Measurements from ENCODE around the gene HIGD2A.

The HIGD2A gene

DNA sequence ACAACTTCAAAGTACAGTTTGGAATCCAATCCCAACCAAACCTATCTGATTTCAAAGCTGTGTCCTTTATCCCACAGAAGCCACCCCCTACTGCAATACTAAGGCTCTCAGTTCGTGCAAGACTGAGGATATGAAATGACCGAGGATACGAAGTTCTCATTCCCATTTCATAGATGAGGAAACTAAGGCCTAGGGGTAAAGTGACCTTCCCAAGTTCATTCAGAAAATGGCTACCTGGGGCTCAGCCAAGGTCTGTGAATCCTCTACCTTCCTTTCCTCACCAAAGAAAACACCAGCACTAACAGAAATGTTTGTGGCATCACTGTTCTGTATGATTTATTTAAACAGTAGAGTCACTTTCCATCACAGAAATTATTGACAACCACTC is 32.4 kb upstream of the HIGD2A start:
- peaks cover 21% of the 10 kb centered on the region for H3K36me3 ChIP-seq (ENCODE audit: insufficient read depth, low read length)
- peaks cover 5% of the 10 kb centered on the region for H3K4me1 ChIP-seq (ENCODE audit: control insufficient read depth, insufficient read depth, low read length, unreplicated experiment)
- peaks cover 70% of the 10 kb centered on the region for H3K79me2 ChIP-seq (ENCODE audit: control insufficient read depth, insufficient read depth, low read length, unreplicated experiment)
- no peaks in the 10 kb centered on the region for H3K27me3 ChIP-seq (ENCODE audit: insufficient read depth, low read length)
- H3K27ac ChIP-seq (ENCODE audit: low read depth, low read length), result no peak overlapping the region
- H3K4me3 ChIP-seq (ENCODE audit: low read depth, low read length), result no peak overlapping the region
- H2AFZ ChIP-seq (ENCODE audit: low read length, unreplicated experiment), result no peak overlapping the region

GRCh38 chr5:176359658-176360057 is 28.9 kb upstream of the HIGD2A start:
- H3K4me3 ChIP-seq (ENCODE audit: low read depth, low read length), result peak overlapping the region; percentile 94; the same call in 1 of the 2 replicates
- H3K27ac ChIP-seq (ENCODE audit: low read depth, low read length), result no peak overlapping the region
- H3K36me3 ChIP-seq (ENCODE audit: insufficient read depth, low read length), result peaks cover 8% of the 10 kb centered on the region
- no peaks in the 10 kb centered on the region for H3K27me3 ChIP-seq (ENCODE audit: insufficient read depth, low read length)
- H3K4me1 ChIP-seq (ENCODE audit: control insufficient read depth, insufficient read depth, low read length, unreplicated experiment), result peaks cover 5% of the 10 kb centered on the region
- H3K79me2 ChIP-seq (ENCODE audit: control insufficient read depth, insufficient read depth, low read length, unreplicated experiment), result peaks cover 51% of the 10 kb centered on the region
- H2AFZ ChIP-seq (ENCODE audit: low read length, unreplicated experiment), result no peak overlapping the region

DNA sequence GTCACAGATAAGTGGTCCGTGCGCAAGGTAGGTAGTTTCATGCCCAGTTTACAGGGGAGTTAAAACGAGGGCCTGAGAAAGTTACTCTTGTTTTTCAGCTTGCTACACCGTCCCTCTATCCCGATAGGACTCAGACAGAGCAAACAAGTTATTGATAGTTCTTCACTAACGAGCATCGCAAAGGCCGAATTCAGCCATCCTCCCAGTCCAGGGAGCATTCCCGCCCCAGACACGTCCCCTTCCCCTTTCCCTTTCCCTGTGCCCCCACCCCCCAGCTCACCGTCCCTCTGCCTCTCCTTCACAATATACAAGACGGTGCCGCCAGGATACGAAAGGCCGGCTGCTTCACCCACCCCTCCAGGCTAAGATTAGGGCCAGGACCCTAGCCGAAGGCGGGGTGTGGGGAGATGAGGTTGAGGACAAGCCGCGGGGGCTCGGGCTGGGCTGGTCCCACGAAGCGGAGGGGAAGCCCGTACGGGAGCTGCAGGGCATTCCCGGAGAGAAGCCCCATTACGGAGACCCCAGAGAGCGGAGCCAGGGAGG is 27.6 kb upstream of the HIGD2A start:
- Histone ChIP-seq H2AFZ (ENCODE audit: low read length, unreplicated experiment) (peak overlapping the region; percentile 82), H3K27me3 (ENCODE audit: insufficient read depth, low read length) (no peaks in the 10 kb centered on the region), H3K4me1 (ENCODE audit: control insufficient read depth, insufficient read depth, low read length, unreplicated experiment) (peaks cover 5% of the 10 kb centered on the region), H3K4me3 (ENCODE audit: low read depth, low read length) (peak overlapping the region; percentile 94), H3K79me2 (ENCODE audit: control insufficient read depth, insufficient read depth, low read length, unreplicated experiment) (peaks cover 40% of the 10 kb centered on the region), H3K27ac (ENCODE audit: low read depth, low read length) (no peak overlapping the region), H3K36me3 (ENCODE audit: insufficient read depth, low read length) (peaks cover 8% of the 10 kb centered on the region)

- peaks cover 5% of the 10 kb centered on the region for H3K4me1 ChIP-seq (ENCODE audit: control insufficient read depth, insufficient read depth, low read length, unreplicated experiment)
- no peaks in the 10 kb centered on the region for H3K27me3 ChIP-seq (ENCODE audit: insufficient read depth, low read length)
- peaks cover 8% of the 10 kb centered on the region for H3K36me3 ChIP-seq (ENCODE audit: insufficient read depth, low read length)
- peak within 1 kb of the TSS; percentile 94 for H3K4me3 ChIP-seq (ENCODE audit: low read depth, low read length)
- peaks cover 40% of the 10 kb centered on the region for H3K79me2 ChIP-seq (ENCODE audit: control insufficient read depth, insufficient read depth, low read length, unreplicated experiment)
- peak within 1 kb of the TSS; percentile 82 for H2AFZ ChIP-seq (ENCODE audit: low read length, unreplicated experiment)
- no peak within 1 kb of the TSS for H3K27ac ChIP-seq (ENCODE audit: low read depth, low read length)
Measured at GRCh38 chr5:176361437-176362232, 26.9 kb upstream of the HIGD2A start, which contains the start of gene KIAA1191. Gene KIAA1191, minus strand, starts transcription at chr5:176361764. Its CDS starts 2,256 bp downstream, at chr5:176359508.

DNA sequence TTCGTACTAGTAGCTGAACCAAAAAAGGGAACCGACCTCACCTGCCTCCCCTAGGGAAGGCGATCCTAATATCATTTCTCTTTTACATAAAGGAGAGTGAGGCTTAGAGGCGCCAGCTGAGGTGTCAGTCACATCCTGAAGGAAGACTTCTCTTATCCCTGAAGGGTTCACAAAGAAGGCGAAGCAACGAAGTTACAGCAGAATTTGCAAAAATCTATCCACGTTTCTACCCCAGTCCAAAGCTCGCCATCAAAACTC is 26.4 kb upstream of the HIGD2A start:
- Histone ChIP-seq H3K36me3 (ENCODE audit: insufficient read depth, low read length) (peaks cover 8% of the 10 kb centered on the region), H3K79me2 (ENCODE audit: control insufficient read depth, insufficient read depth, low read length, unreplicated experiment) (peaks cover 44% of the 10 kb centered on the region), H3K27ac (ENCODE audit: low read depth, low read length) (no peak overlapping the region), H3K4me1 (ENCODE audit: control insufficient read depth, insufficient read depth, low read length, unreplicated experiment) (peaks cover 6% of the 10 kb centered on the region), H3K4me3 (ENCODE audit: low read depth, low read length) (peak overlapping the region; percentile 94), H3K27me3 (ENCODE audit: insufficient read depth, low read length) (no peaks in the 10 kb centered on the region), H2AFZ (ENCODE audit: low read length, unreplicated experiment) (peak overlapping the region; percentile 11)

DNA sequence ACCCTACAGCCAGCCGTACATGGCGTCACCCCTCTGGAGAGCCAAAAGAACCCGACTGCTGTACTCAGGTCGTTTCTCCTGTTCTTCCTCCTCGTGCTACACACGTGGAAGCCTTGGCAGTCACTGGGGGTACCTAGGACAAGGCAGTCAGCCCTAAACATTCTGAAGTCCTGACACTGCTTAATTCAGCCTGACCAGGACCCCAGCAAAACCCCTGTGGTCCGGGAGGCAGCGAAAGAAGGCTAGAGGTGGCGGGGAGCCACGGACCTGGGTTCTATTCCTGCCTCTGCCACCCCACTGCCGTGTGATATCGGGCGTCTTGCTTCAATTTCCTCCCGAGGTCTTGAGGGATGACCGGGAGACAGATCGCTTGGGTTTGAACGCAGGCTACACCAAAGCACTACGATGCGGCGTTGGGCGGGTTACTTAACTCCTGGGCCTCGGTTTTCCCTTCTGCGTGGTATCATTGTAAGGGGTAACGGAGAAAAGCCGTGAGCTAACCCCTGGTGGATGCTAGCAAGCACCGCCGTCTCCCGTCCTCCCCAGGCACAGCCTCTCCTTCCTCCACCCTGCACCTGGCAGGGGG is 23.7 kb upstream of the HIGD2A start:
- Histone ChIP-seq H3K27me3 (ENCODE audit: insufficient read depth, low read length) (no peaks in the 10 kb centered on the region), H3K79me2 (ENCODE audit: control insufficient read depth, insufficient read depth, low read length, unreplicated experiment) (peaks cover 29% of the 10 kb centered on the region), H3K36me3 (ENCODE audit: insufficient read depth, low read length) (peaks cover under 1% of the 10 kb centered on the region; the same call in 1 of the 2 replicates), H2AFZ (ENCODE audit: low read length, unreplicated experiment) (peak overlapping the region; percentile 94), H3K4me1 (ENCODE audit: control insufficient read depth, insufficient read depth, low read length, unreplicated experiment) (peaks cover 11% of the 10 kb centered on the region), H3K27ac (ENCODE audit: low read depth, low read length) (no peak overlapping the region), H3K4me3 (ENCODE audit: low read depth, low read length) (peak overlapping the region; percentile 93)

- H3K36me3 ChIP-seq (ENCODE audit: insufficient read depth, low read length), result peaks cover 5% of the 10 kb centered on the region; the same call in 1 of the 2 replicates
- H3K27me3 ChIP-seq (ENCODE audit: insufficient read depth, low read length), result no peaks in the 10 kb centered on the region
- H3K27ac ChIP-seq (ENCODE audit: low read depth, low read length), result peak within 1 kb of the TSS; percentile 49
- peaks cover 23% of the 10 kb centered on the region for H3K79me2 ChIP-seq (ENCODE audit: control insufficient read depth, insufficient read depth, low read length, unreplicated experiment)
- peak within 1 kb of the TSS; percentile 93 for H3K4me3 ChIP-seq (ENCODE audit: low read depth, low read length)
- peaks cover 11% of the 10 kb centered on the region for H3K4me1 ChIP-seq (ENCODE audit: control insufficient read depth, insufficient read depth, low read length, unreplicated experiment)
- H2AFZ ChIP-seq (ENCODE audit: low read length, unreplicated experiment), result peak within 1 kb of the TSS; percentile 94
Measured at GRCh38 chr5:176365351-176366231, 23.0 kb upstream of the HIGD2A start, which contains the start of gene ARL10. Gene ARL10, plus strand, starts transcription at chr5:176365487. Its CDS starts 77 bp downstream, at chr5:176365564.

DNA sequence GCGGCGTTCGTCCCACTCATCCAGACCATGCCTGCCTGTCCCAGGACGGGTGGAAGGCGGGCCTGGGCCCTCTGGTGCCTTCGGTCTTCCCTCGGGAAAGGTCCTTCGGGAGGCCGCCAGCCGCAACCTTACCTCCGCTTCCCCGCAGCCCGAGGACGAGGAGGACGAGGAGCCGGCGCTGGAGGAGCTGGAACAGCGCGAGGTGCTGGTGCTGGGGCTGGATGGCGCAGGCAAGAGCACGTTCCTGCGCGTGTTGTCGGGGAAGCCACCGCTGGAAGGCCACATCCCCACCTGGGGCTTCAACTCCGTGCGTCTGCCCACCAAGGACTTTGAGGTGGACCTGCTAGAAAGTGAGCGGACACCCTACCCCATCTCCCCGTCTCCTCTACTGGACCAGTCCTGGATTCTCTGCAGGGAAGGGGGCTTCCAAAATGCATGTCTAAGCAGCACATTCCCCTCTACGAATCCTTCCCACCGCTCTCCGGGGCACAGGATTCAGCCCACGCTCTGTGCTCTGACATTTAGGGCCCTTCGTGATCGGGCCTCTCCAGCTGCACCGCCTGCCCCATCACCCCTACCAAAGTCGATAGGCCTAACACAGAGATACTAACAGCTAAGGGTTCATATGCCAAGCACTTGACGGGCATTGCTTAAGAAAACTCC is 22.2 kb upstream of the HIGD2A start:
- Histone ChIP-seq H3K27ac (ENCODE audit: low read depth, low read length) (no peak overlapping the region), H3K4me1 (ENCODE audit: control insufficient read depth, insufficient read depth, low read length, unreplicated experiment) (peaks cover 11% of the 10 kb centered on the region), H3K36me3 (ENCODE audit: insufficient read depth, low read length) (peaks cover 5% of the 10 kb centered on the region; the same call in 1 of the 2 replicates), H3K27me3 (ENCODE audit: insufficient read depth, low read length) (no peaks in the 10 kb centered on the region), H3K79me2 (ENCODE audit: control insufficient read depth, insufficient read depth, low read length, unreplicated experiment) (peaks cover 16% of the 10 kb centered on the region), H2AFZ (ENCODE audit: low read length, unreplicated experiment) (peak overlapping the region; percentile 90), H3K4me3 (ENCODE audit: low read depth, low read length) (peak overlapping the region; percentile 93)

- H3K79me2 ChIP-seq (ENCODE audit: control insufficient read depth, insufficient read depth, low read length, unreplicated experiment), result peaks cover 14% of the 10 kb centered on the region
- H3K4me1 ChIP-seq (ENCODE audit: control insufficient read depth, insufficient read depth, low read length, unreplicated experiment), result peaks cover 11% of the 10 kb centered on the region
- H2AFZ ChIP-seq (ENCODE audit: low read length, unreplicated experiment), result no peak overlapping the region
- H3K36me3 ChIP-seq (ENCODE audit: insufficient read depth, low read length), result peaks cover 5% of the 10 kb centered on the region; the same call in 1 of the 2 replicates
- no peaks in the 10 kb centered on the region for H3K27me3 ChIP-seq (ENCODE audit: insufficient read depth, low read length)
- H3K4me3 ChIP-seq (ENCODE audit: low read depth, low read length), result no peak overlapping the region
- no peak overlapping the region for H3K27ac ChIP-seq (ENCODE audit: low read depth, low read length)
Measured at GRCh38 chr5:176368726-176369125, 19.8 kb upstream of the HIGD2A start.
